Duodenal mucosa (tissue), 2 donors: Measurements from ENCODE around the gene ZNF354B.

Source experiments
- H3K27ac ChIP-seq: one replicate; pipeline ENCODE4 v1.7.0; 2013; ENCODE audit warnings: low read depth, low read length
- H3K27me3 ChIP-seq, 2 donors: one replicate each; pipeline ENCODE4 v1.7.0; 2013; ENCODE audit warnings: low read length in 2 of 2, control low read depth in 1 of 2; ENCODE audit not compliant: insufficient read depth in 2 of 2, control insufficient read depth in 1 of 2
- H3K36me3 ChIP-seq, 2 donors: one replicate each; pipeline ENCODE4 v1.7.0; 2013; ENCODE audit warnings: low read length in 2 of 2, control low read depth in 1 of 2; ENCODE audit not compliant: insufficient read depth in 2 of 2, control insufficient read depth in 1 of 2
- H3K4me1 ChIP-seq, 2 donors: one replicate each; pipeline ENCODE4 v1.7.0; 2013; ENCODE audit warnings: low read length in 2 of 2, control low read depth in 1 of 2; ENCODE audit not compliant: insufficient read depth in 2 of 2, control insufficient read depth in 1 of 2
- H3K4me3 ChIP-seq, 2 donors: one replicate each; pipeline ENCODE4 v1.7.0; 2013; ENCODE audit warnings: low read length in 2 of 2, low read depth in 1 of 2
- H3K9ac ChIP-seq, 2 donors: one replicate each; pipeline ENCODE4 v1.7.0; 2013; ENCODE audit warnings: low read length in 2 of 2, low read depth in 1 of 2
- H3K9me3 ChIP-seq, 2 donors: one replicate each; pipeline ENCODE4 v1.7.0; 2013; ENCODE audit warnings: low read length in 2 of 2, control low read depth in 1 of 2; ENCODE audit not compliant: control insufficient read depth in 1 of 2

The ZNF354B gene

DNA sequence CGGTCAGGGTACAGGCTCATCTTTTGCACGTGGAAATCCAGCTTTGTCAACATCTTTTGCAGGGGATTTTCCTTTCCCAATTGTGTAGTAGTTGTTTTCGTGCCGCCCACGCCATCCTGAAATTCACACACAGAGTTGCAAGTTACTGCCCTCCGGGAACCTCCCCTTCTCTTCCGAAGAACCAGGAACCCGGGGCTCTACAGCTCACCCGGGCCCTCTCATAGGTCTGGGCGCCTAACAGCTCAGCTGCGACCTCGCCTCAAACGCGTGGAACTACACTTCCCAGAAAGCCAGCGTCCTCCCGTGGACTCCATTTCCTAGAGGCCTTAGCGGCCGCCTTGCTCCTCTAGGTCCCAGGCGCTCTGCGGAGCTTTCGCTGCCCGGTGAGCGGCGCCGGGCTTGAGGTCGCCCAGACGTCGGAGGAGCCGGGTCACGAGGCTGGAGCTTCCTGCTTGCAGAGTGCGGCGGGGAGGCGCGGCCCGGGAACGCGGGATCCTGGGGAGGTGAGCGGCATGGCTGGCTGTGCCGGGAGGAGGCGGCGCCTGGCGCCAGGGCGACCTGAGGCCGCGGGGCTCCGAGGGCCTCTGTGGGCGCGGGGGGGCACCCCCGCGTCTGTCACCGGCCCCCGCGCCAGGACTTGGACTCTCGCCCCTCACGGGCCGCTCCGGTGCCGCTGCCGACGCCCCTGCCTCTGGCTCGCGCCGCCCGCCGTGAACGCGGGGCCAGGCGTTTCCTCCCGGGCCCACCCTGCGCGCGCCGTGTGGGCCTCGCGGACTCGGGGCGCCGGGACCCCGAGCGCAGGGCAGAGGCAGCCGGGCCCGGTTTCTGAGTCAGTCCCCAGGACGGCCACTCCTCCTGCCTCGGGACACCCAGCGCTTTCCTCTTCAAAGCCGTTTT is at the start of gene ZNF354B:
Gene ZNF354B, plus strand, starts transcription at position 329 of the 897 bp plus-strand sequence. CDS start 1,095 bp downstream, outside the sequence.
- Histone ChIP-seq H3K4me3 (peak within 1 kb of the TSS; percentile 66 to 74), H3K4me1 (peaks cover 0 to 6% of the 10 kb centered on the region in 2 donors), H3K27me3 (no peaks in the 10 kb centered on the region), H3K36me3 (peaks cover 0 to 16% of the 10 kb centered on the region in 2 donors), H3K27ac (peak within 1 kb of the TSS; percentile 32), H3K9ac (peak within 1 kb of the TSS; percentile 39 to 54), H3K9me3 (no peaks in the 10 kb centered on the region)

DNA sequence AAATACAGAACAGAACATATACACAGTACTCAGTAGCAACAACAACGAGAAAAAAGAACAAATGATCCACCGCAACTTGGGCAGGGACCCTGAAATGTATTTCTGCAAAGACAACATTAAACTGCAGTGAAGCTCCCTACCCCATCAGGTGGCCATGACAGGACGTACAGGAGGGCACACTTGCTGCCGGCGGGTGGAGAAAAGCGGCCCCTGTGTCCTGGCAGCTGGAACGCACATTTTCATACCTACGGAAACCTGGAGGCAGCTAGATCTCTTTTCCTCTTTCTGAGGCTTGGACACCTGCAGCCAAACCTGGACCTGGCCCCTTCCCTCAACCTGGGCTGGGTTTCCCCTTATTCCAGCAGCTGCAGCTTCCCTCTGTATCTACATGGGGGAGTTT is 42.2 kb upstream of the ZNF354B start:
- Histone ChIP-seq H3K27me3 (no peaks in the 10 kb centered on the region), H3K4me1 (no peaks in the 10 kb centered on the region), H3K9me3 (no peaks in the 10 kb centered on the region), H3K27ac (no peak overlapping the region), H3K4me3 (no peak overlapping the region), H3K36me3 (no peaks in the 10 kb centered on the region), H3K9ac (no peak overlapping the region)

DNA sequence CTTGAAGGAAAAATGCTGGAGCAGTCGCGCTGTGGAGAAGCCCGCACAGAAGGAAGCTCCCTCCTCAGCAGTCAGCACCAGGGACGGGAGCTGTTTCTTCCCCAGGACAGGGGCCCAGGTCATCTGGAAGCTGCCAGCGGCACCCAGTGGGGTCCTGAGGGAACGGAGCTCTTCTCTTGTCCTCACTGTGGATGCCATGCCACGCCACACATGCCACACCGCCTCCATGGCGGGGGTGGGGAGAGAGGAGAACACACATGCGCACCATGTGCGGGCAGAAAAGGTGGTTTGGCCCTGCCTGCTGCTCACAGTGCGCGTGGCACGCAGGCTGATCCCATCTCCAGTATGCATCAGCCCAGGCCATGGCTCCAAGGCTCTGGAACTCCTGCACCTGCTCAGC is 41.7 kb upstream of the ZNF354B start:
- H3K27ac ChIP-seq, result no peak overlapping the region
- H3K4me3 ChIP-seq, result no peak overlapping the region
- no peak overlapping the region for H3K9ac ChIP-seq
- no peaks in the 10 kb centered on the region for H3K27me3 ChIP-seq
- no peaks in the 10 kb centered on the region for H3K9me3 ChIP-seq
- no peaks in the 10 kb centered on the region for H3K36me3 ChIP-seq
- H3K4me1 ChIP-seq, result no peaks in the 10 kb centered on the region

- H3K9ac ChIP-seq, result no peak overlapping the region
- no peaks in the 10 kb centered on the region for H3K27me3 ChIP-seq
- H3K9me3 ChIP-seq, result no peaks in the 10 kb centered on the region
- no peak overlapping the region for H3K27ac ChIP-seq
- no peaks in the 10 kb centered on the region for H3K4me1 ChIP-seq
- no peaks in the 10 kb centered on the region for H3K36me3 ChIP-seq
- H3K4me3 ChIP-seq, result no peak overlapping the region
Observed at GRCh38 chr5:178820001-178820400, 39.8 kb upstream of the ZNF354B start.

- no peaks in the 10 kb centered on the region for H3K9me3 ChIP-seq
- H3K27me3 ChIP-seq, result no peaks in the 10 kb centered on the region
- no peaks in the 10 kb centered on the region for H3K4me1 ChIP-seq
- no peak overlapping the region for H3K4me3 ChIP-seq
- H3K27ac ChIP-seq, result no peak overlapping the region
- no peak overlapping the region for H3K9ac ChIP-seq
- H3K36me3 ChIP-seq, result no peaks in the 10 kb centered on the region
Observed at GRCh38 chr5:178825444-178825843, 34.3 kb upstream of the ZNF354B start.

- Histone ChIP-seq H3K36me3 (no peaks in the 10 kb centered on the region), H3K27ac (no peak overlapping the region), H3K4me3 (no peak overlapping the region), H3K9ac (no peak overlapping the region), H3K27me3 (no peaks in the 10 kb centered on the region), H3K4me1 (no peaks in the 10 kb centered on the region), H3K9me3 (no peaks in the 10 kb centered on the region)
Observed at GRCh38 chr5:178826216-178826615, 33.5 kb upstream of the ZNF354B start.

- no peak overlapping the region for H3K9ac ChIP-seq
- H3K27me3 ChIP-seq, result no peaks in the 10 kb centered on the region
- H3K36me3 ChIP-seq, result no peaks in the 10 kb centered on the region
- H3K4me3 ChIP-seq, result no peak overlapping the region
- H3K9me3 ChIP-seq, result no peaks in the 10 kb centered on the region
- H3K27ac ChIP-seq, result no peak overlapping the region
- H3K4me1 ChIP-seq, result no peaks in the 10 kb centered on the region
Observed at GRCh38 chr5:178827636-178828035, 32.1 kb upstream of the ZNF354B start.

GRCh38 chr5:178831049-178831448 is 28.7 kb upstream of the ZNF354B start:
- no peak overlapping the region for H3K27ac ChIP-seq
- H3K9me3 ChIP-seq, result no peaks in the 10 kb centered on the region
- H3K36me3 ChIP-seq, result no peaks in the 10 kb centered on the region
- H3K4me3 ChIP-seq, result no peak overlapping the region
- no peak overlapping the region for H3K9ac ChIP-seq
- no peaks in the 10 kb centered on the region for H3K27me3 ChIP-seq
- H3K4me1 ChIP-seq, result no peaks in the 10 kb centered on the region

DNA sequence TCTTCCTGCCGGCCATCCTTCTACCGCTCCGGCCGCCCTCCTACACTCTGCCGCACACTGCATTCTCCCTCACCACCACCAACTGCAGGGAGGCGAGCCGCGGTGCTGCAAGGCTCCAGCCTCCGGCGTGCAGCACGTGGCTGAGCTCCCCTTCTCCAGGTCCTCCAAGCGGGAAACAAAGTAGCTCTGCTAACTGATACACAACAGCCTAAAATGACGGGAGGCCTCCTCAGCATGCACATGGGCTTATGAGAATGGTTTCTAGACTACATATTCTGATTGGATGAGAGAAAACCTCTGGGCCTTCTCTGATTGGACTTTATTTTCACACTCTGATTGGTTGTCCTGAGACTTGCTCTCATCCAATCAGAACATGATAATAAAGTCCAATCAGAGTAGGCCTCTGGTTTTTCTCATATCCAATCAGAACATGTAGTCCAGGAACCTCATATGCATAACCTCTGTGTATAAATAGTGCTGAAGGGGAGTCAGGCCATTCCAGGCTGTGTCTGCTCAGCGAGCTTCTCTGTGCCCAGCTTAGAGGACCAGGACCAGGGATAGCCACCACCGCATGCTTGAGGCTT is 27.0 kb upstream of the ZNF354B start:
- no peak overlapping the region for H3K9ac ChIP-seq
- no peaks in the 10 kb centered on the region for H3K36me3 ChIP-seq
- no peak overlapping the region for H3K27ac ChIP-seq
- no peaks in the 10 kb centered on the region for H3K27me3 ChIP-seq
- H3K4me3 ChIP-seq, result no peak overlapping the region
- H3K9me3 ChIP-seq, result no peaks in the 10 kb centered on the region
- H3K4me1 ChIP-seq, result no peaks in the 10 kb centered on the region

DNA sequence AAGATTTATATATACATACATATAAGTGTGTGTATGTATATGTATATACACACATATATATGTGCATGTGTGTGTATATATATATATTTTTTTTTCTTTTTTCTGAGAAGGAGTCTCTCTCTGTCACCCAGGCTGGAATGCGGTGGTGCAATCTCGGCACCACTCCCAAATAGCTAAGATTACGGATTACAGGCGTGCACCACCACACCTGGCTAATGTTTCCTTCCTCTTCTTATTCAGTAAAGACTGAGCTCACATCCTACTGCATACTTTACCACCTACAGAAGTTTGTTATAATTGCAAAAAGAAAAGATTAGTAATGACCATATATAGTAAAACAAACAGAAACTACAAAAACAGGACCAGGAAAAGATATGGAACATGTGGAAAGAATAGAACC is 23.1 kb upstream of the ZNF354B start:
- no peaks in the 10 kb centered on the region for H3K9me3 ChIP-seq
- H3K27ac ChIP-seq, result no peak overlapping the region
- no peak overlapping the region for H3K4me3 ChIP-seq
- H3K4me1 ChIP-seq, result no peaks in the 10 kb centered on the region
- H3K9ac ChIP-seq, result no peak overlapping the region
- H3K36me3 ChIP-seq, result no peaks in the 10 kb centered on the region
- H3K27me3 ChIP-seq, result no peaks in the 10 kb centered on the region
